GM19468 (cell line): ENCODE results near the gene DSCAML1.

Experiments
- ATAC-seq: cut with Tn5 transposase; IDR thresholded peaks from one replicate; pipeline ENCODE4 v1.9.1; 2021; ENCODE audit warnings: mild to moderate bottlenecking, moderate library complexity, moderate number of reproducible peaks; ENCODE audit not compliant: unreplicated experiment; ENCODE audit errors: extremely low read depth

The DSCAML1 gene

GRCh38 chr11:117796872-117797529, at the start of gene DSCAML1:
Gene DSCAML1, minus strand, starts transcription at chr11:117797216. Its CDS starts 137 bp downstream, at chr11:117797079.
- no peak for ATAC-seq

GRCh38 chr11:117843666-117844484, 46.9 kb upstream of the DSCAML1 start:
- no peak for ATAC-seq

- no peak for ATAC-seq
Observed at GRCh38 chr11:117842131-117842941, 45.3 kb upstream of the DSCAML1 start.

- no peak for ATAC-seq
Observed at GRCh38 chr11:117841551-117842031, 44.6 kb upstream of the DSCAML1 start.

- ATAC-seq: no peak
Observed at GRCh38 chr11:117840881-117841550, 44.0 kb upstream of the DSCAML1 start.

GRCh38 chr11:117839936-117840813, 43.2 kb upstream of the DSCAML1 start:
- no peak for ATAC-seq

GRCh38 chr11:117839380-117839881, 42.4 kb upstream of the DSCAML1 start:
- ATAC-seq: no peak

GRCh38 chr11:117838901-117839300, 41.9 kb upstream of the DSCAML1 start:
- ATAC-seq: no peak

- no peak for ATAC-seq
Observed at GRCh38 chr11:117837791-117838190, 40.8 kb upstream of the DSCAML1 start.

- ATAC-seq: no peak
Observed at GRCh38 chr11:117837070-117837776, 40.2 kb upstream of the DSCAML1 start.

- no peak for ATAC-seq
Observed at GRCh38 chr11:117836077-117836960, 39.3 kb upstream of the DSCAML1 start.

GRCh38 chr11:117835576-117835975, 38.6 kb upstream of the DSCAML1 start:
- ATAC-seq: no peak

- no peak for ATAC-seq
Observed at GRCh38 chr11:117834838-117835443, 37.9 kb upstream of the DSCAML1 start.

GRCh38 chr11:117834068-117834810, 37.2 kb upstream of the DSCAML1 start:
- ATAC-seq: no peak

GRCh38 chr11:117833401-117833891, 36.4 kb upstream of the DSCAML1 start:
- ATAC-seq: no peak

- no peak for ATAC-seq
Observed at GRCh38 chr11:117832511-117832910, 35.5 kb upstream of the DSCAML1 start.
